ENCODE data around the gene CABLES1.

The CABLES1 gene

GRCh38 chr18:23169673-23170044, 34.4 kb downstream of the CABLES1 start:
- no peak for DNase-seq (ENCODE audit: low read depth in 2 of 2)

GRCh38 chr18:23170137-23170536, 34.9 kb downstream of the CABLES1 start:
- no peak for DNase-seq (ENCODE audit: low read depth in 2 of 2)

- no peak for DNase-seq (ENCODE audit: low read depth in 2 of 2)
Measured at GRCh38 chr18:23171581-23172156, 36.4 kb downstream of the CABLES1 start.

GRCh38 chr18:23172591-23173380, 37.5 kb downstream of the CABLES1 start:
- DNase-seq (ENCODE audit: low read depth in 2 of 2), result no peak

- DNase-seq (ENCODE audit: low read depth in 2 of 2), result no peak
Measured at GRCh38 chr18:23173912-23174311, 38.6 kb downstream of the CABLES1 start.

GRCh38 chr18:23176701-23177432, 41.6 kb downstream of the CABLES1 start:
- DNase-seq (ENCODE audit: low read depth in 2 of 2), result no peak

- no peak for DNase-seq (ENCODE audit: low read depth in 2 of 2)
Measured at GRCh38 chr18:23177433-23178072, 42.3 kb downstream of the CABLES1 start.

- DNase-seq (ENCODE audit: low read depth in 2 of 2), result no peak
Measured at GRCh38 chr18:23178201-23178600, 42.9 kb downstream of the CABLES1 start.

- DNase-seq (ENCODE audit: low read depth in 2 of 2), result no peak
Measured at GRCh38 chr18:23178661-23179081, 43.4 kb downstream of the CABLES1 start.

GRCh38 chr18:23179416-23179815, 44.1 kb downstream of the CABLES1 start:
- DNase-seq (ENCODE audit: low read depth in 2 of 2), result no peak

GRCh38 chr18:23181547-23181946, 46.3 kb downstream of the CABLES1 start:
- DNase-seq (ENCODE audit: low read depth in 2 of 2), result no peak

- no peak for DNase-seq (ENCODE audit: low read depth in 2 of 2)
Measured at GRCh38 chr18:23182606-23183005, 47.3 kb downstream of the CABLES1 start.

GRCh38 chr18:23183411-23184150, 48.3 kb downstream of the CABLES1 start:
- DNase-seq (ENCODE audit: low read depth in 2 of 2), result no peak

GRCh38 chr18:23186781-23187180, 51.5 kb downstream of the CABLES1 start:
- no peak for DNase-seq (ENCODE audit: low read depth in 2 of 2)

- DNase-seq (ENCODE audit: low read depth in 2 of 2), result no peak
Measured at GRCh38 chr18:23188068-23188760, 52.9 kb downstream of the CABLES1 start.

- DNase-seq (ENCODE audit: low read depth in 2 of 2), result no peak
Measured at GRCh38 chr18:23189099-23189498, 53.8 kb downstream of the CABLES1 start.

- no peak for DNase-seq (ENCODE audit: low read depth in 2 of 2)
Measured at GRCh38 chr18:23189768-23190661, 54.7 kb downstream of the CABLES1 start.

- no peak for DNase-seq (ENCODE audit: low read depth in 2 of 2)
Measured at GRCh38 chr18:23191232-23191631, 55.9 kb downstream of the CABLES1 start.

- no peak for DNase-seq (ENCODE audit: low read depth in 2 of 2)
Measured at GRCh38 chr18:23193742-23194141, 58.5 kb downstream of the CABLES1 start.
